CD4-positive, alpha-beta T cell treated with Interleukin-6 at 100 ng/mL for 8 hours (primary cell): Measurements from ENCODE around the gene MAST2.
"Not testable (repeated sequence)": the region's sequence is repeated elsewhere in the genome, so short reads cannot be mapped to it uniquely, and the experiment has no call there.

Source experiments
- DNase-seq: peaks from one replicate; pipeline ENCODE4 v3.0.0-alpha.2; 2020; ENCODE audit warnings: mixed read lengths, low spot score

The MAST2 gene

DNA sequence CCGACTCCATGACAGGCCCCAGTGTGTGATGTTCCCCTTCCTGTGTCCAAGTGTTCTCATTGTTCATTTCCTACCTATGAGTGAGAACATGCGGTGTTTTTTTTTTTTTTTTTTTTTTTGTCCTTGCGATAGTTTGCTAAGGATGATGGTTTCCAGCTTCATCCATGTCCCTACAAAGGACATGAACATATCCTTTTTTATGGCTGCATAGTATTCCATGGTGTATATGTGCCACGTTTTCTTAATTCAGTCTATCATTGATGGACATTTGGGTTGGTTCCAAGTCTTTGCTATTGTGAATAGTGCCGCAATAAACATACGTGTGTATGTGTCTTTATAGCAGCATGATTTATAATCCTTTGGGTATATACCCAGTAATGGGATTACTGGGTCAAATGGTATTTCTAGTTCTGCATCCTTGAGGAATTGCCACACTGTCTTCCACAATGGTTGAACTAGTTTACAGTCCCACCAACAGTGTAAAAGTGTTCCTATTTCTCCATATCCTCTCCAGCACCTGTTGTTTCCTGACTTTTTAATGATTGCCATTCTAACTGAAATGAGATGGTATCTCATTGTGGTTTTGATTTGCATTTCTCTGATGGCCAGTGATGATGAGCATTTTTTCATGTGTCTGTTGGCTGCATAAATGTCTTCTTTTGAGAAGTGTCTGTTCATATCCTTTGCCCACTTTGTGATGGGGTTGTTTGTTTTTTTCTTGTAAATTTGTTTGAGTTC is 54.5 kb downstream of the MAST2 start:
- not testable (repeated sequence) for DNase-seq

GRCh38 chr1:45859221-45859620 is 55.8 kb downstream of the MAST2 start:
- DNase-seq: no peak

GRCh38 chr1:45862008-45862407 is 58.6 kb downstream of the MAST2 start:
- DNase-seq: no peak

DNA sequence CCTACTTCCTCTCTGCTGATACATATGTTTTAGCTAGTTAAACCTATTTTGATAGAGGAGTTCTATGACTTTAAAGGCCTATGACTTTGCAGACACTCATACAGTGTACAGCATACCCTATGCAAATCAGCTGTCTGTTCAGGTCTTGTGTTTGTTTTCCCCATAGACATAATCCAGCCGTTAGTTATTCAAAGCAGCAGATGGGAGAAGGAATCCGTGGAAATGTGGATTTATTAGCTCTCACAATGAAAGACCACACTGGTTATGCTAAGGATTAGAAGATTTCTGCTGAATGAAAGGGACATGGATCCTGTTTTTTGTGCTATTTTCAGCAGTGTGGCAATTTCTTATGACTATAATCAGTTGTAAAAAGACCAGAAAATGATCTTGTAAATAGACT is 59.8 kb downstream of the MAST2 start:
- DNase-seq: no peak

DNA sequence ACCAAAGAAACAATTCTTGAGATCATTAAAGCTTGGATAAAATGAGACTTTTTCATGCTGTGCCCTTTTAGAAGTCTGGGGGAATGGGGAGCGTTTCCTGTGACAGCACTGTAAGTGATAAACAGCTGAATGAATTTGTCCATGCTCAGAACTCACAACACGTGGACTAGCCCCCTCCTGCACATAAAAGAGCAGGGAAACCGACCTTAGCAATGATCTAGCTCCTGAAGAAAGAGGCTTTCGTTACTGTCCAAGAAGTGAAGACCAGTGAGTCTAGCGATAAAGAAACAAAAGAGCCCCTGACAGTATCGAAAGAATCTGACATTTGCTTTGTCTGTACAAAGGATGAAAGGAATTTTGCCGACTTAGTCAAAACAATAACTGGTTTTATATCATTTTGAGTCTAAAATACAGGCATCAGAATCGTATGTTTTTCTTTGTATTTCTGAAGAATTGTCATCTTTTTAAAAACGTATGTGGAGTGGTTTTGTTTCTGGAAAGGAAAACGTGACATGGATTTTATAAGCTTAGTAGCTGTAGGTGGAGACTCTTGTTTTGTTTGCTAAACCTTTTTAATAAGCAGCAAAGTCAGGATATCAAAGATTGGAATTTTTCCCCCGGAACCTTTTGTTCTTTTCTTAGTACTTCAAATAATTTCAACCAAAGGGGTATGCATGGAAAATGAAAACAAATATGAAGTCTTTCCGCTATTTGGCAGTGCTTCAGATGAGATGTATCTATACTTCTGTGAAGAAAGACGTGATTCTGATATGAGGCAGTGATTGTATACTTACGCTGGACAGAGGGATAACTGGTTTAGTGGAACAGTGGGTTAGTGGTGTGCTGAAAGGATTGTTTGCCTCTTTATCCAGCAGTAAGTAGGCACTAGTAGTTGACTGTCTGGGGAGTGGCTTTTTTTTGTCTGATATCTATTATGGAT is 61.0 kb downstream of the MAST2 start:
- DNase-seq: no peak

DNA sequence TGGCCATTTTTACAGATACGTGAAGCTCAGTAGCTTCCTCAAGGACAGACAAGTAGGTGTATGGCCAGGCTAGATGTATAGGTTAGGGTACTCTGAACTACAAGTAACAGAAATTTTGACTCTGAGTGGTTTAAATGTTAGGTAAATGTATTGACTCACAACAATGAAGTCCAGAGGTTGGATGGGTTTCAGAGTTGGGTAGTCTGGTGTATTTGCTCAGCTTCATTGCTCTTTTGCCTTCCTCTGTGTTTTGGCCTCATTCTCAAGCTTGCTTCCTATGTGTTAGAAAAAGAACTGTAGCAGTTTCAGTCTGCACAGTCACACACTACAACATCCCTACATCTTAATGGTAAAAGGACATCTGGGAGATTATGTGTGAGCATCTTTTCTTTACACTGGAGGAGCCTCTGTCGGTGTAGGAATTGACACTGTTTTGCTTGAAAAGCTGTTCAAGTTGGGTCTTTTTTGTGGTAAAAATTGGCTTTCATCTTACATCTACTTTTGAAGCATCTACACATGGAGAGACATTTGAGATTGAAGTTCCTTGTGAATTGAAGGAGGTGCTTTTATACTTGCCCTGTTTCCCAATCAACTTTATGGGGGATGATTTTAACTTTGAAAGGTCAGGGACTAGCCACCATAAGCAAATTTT is 64.4 kb downstream of the MAST2 start:
- DNase-seq: no peak

GRCh38 chr1:45868861-45869260 is 65.4 kb downstream of the MAST2 start:
- DNase-seq: no peak

- DNase-seq: no peak
These were observed 67.1 kb downstream of the MAST2 start for GRCh38 chr1:45870500-45870899.

- DNase-seq: not testable (repeated sequence)
These were observed 68.9 kb downstream of the MAST2 start for GRCh38 chr1:45872173-45872801.

- DNase-seq: no peak
These were observed 72.7 kb downstream of the MAST2 start for GRCh38 chr1:45876000-45876617.

DNA sequence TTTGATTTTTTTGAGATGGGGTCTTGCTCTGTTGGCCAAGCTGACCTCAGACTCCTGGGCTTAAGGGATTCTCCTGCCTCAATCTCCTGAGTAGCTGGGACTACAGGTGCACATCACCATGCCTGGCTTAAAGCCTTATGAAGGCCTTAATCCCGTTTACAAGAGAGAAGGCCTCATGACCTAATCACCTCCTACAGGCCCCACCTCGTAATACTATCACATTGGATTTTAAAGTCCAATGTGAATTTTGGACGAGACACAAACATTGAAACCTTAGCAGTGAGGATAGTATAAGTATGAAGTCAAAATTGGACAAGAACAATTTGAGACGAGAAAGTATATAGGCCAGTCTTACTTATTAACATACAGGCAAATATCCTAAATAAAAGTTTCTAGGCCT is 73.9 kb downstream of the MAST2 start:
- DNase-seq: no peak

DNA sequence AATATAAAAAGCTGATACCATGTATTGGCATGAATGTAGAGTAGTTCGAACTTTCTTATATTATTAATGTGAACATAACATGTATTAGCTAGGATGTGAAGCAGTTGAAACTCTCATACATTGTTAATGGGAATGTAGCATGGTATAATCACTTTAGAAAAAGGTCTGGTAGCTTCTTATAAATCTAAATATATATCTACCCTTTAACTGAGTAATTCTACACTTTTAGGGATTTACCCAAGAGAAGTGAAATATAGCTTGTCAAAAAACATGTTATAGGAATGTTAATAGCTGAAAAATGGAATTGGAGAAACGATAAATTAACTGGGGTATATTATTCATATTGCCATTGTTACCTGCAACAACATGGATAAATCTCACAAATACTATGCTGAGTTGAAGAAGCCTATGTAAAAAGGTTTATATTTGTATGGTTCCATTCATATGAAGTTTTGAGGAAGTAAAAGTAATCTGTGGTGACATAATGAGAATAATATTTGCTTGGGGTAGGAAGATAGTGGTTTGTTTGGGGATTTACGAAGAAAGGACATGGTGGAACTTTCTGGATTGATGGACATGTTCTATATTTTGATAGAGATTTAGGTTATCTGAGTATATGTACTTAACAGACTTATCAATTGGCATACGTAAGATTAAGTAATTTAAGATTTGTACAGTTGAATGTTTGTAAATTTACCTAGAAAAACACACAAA is 76.6 kb downstream of the MAST2 start:
- DNase-seq: no peak

DNA sequence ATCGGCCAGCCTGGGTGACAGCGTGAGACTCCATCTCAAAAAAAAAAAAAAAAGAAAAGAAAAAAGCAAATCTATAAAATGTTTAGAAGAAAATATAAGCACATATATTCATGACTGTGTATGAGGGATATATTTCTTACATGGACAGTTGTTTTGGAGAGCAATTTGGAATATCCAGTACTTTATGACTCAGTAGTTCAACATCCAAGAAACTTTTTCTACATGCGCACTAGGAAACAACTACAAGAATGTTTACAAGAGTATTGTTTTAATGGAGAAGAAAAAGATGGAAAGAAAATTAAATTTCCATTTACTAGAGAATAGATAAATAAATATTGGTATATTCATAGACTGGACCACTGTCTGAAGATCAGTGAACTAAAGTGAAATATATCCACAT is 77.5 kb downstream of the MAST2 start:
- no peak for DNase-seq

- no peak for DNase-seq
These were observed 80.2 kb downstream of the MAST2 start for GRCh38 chr1:45883658-45884057.

- DNase-seq: no peak
These were observed 81.3 kb downstream of the MAST2 start for GRCh38 chr1:45884700-45885099.

DNA sequence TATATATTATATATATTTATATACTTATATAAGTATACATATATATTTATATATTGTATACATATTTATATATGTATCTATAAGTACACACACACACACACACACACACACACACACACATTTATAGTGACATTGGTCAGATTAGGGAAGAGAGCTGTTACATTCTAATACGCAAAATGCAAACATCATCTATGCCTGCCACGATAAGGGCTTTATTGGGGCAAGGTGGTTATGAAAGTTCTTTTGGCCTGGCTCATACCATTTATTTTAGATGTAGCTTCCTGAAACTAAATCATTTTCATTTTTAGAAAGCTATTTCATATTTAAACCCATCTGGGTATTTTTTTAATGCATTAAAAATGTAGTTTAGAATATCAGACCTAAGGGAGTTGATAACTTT is 82.8 kb downstream of the MAST2 start:
- no peak for DNase-seq

- no peak for DNase-seq
These were observed 83.9 kb downstream of the MAST2 start for GRCh38 chr1:45887156-45887842.

GRCh38 chr1:45890078-45890477 is 86.7 kb downstream of the MAST2 start:
- DNase-seq: no peak

- no peak for DNase-seq
These were observed 87.7 kb downstream of the MAST2 start for GRCh38 chr1:45891087-45891486.

DNA sequence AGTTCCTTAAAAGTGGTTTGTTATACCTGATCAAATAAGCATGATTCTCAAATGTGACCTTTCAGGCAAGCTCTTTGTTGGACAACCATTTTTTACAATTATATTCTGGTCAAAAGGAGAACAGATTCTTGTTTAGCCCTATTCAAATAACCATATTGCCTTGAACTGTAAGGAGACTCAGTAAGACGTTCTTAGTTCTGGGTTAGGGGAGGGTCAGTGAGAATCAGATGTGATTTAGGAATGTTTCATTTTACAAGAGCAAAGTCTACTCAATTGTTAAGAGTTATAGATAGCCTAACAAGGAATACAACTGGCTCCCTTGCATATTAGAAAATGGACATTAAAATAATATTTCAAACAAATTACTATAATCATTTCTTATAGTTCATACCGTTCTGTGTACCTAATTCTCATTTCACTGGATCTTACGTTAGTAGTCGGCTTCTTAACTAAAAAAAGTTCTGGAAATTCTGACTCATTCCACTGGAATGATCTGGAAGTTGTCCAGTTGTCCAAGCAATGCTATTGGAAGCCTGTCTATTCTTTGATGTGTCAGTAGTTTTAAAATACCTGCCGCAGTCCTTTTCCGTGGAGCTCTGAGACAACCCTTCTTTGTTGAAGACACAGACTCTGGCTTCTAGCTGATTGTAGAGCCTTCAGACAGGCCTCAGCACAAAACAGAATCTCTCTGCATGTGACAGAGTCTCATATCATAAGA is 88.8 kb downstream of the MAST2 start:
- DNase-seq: no peak
